Neuron (in vitro differentiated cells): ENCODE results near the gene AP1G2.

Source experiments
- H2AFZ ChIP-seq: one replicate; pipeline ENCODE4 v1.6.1; 2013; ENCODE audit warnings: low read depth, mild to moderate bottlenecking, inconsistent platforms, low read length, moderate library complexity
- H3K27me3 ChIP-seq: one replicate; pipeline ENCODE4 v1.6.1; 2013; ENCODE audit warnings: low read length; ENCODE audit not compliant: insufficient read depth
- H3K36me3 ChIP-seq: one replicate; pipeline ENCODE4 v1.6.1; 2013; ENCODE audit warnings: low read length; ENCODE audit not compliant: insufficient read depth
- H3K4me1 ChIP-seq: one replicate; pipeline ENCODE4 v1.6.1; 2013; ENCODE audit warnings: low read length; ENCODE audit not compliant: insufficient read depth
- H3K4me3 ChIP-seq: 2 replicates; pipeline ENCODE4 v1.5.1; 2013; ENCODE audit warnings: mild to moderate bottlenecking, low read length, moderate library complexity
- H3K9me3 ChIP-seq: one replicate; pipeline ENCODE4 v1.6.1; 2013; ENCODE audit warnings: low read length

The AP1G2 gene

GRCh38 chr14:23530375-23531055, 37.1 kb downstream of the AP1G2 start:
- H3K36me3 ChIP-seq = peaks cover 25% of the 10 kb centered on the region
- no peak overlapping the region for H3K4me3 ChIP-seq
- no peaks in the 10 kb centered on the region for H3K27me3 ChIP-seq
- H3K4me1 ChIP-seq = no peaks in the 10 kb centered on the region
- no peak overlapping the region for H2AFZ ChIP-seq
- H3K9me3 ChIP-seq = no peaks in the 10 kb centered on the region

- no peaks in the 10 kb centered on the region for H3K4me1 ChIP-seq
- H3K4me3 ChIP-seq = no peak overlapping the region
- peaks cover 24% of the 10 kb centered on the region for H3K36me3 ChIP-seq
- H2AFZ ChIP-seq = no peak overlapping the region
- no peaks in the 10 kb centered on the region for H3K9me3 ChIP-seq
- H3K27me3 ChIP-seq = no peaks in the 10 kb centered on the region
Observed at GRCh38 chr14:23529016-23529415, 38.6 kb downstream of the AP1G2 start.

- no peaks in the 10 kb centered on the region for H3K27me3 ChIP-seq
- no peaks in the 10 kb centered on the region for H3K4me1 ChIP-seq
- H3K36me3 ChIP-seq = peaks cover 22% of the 10 kb centered on the region
- H2AFZ ChIP-seq = no peak overlapping the region
- H3K4me3 ChIP-seq = no peak overlapping the region
- H3K9me3 ChIP-seq = no peaks in the 10 kb centered on the region
Observed at GRCh38 chr14:23528555-23528954, 39.0 kb downstream of the AP1G2 start.

- Histone ChIP-seq H3K9me3 (no peaks in the 10 kb centered on the region), H3K27me3 (no peaks in the 10 kb centered on the region), H3K4me1 (no peaks in the 10 kb centered on the region), H3K4me3 (no peak overlapping the region), H2AFZ (no peak overlapping the region), H3K36me3 (peaks cover 18% of the 10 kb centered on the region)
Observed at GRCh38 chr14:23525611-23526010, 42.0 kb downstream of the AP1G2 start.

GRCh38 chr14:23524954-23525353, 42.6 kb downstream of the AP1G2 start:
- H3K9me3 ChIP-seq = no peaks in the 10 kb centered on the region
- peaks cover 18% of the 10 kb centered on the region for H3K36me3 ChIP-seq
- no peak overlapping the region for H3K4me3 ChIP-seq
- H2AFZ ChIP-seq = no peak overlapping the region
- H3K4me1 ChIP-seq = no peaks in the 10 kb centered on the region
- no peaks in the 10 kb centered on the region for H3K27me3 ChIP-seq

- H3K27me3 ChIP-seq = no peaks in the 10 kb centered on the region
- no peak overlapping the region for H3K4me3 ChIP-seq
- peaks cover 18% of the 10 kb centered on the region for H3K36me3 ChIP-seq
- H3K4me1 ChIP-seq = no peaks in the 10 kb centered on the region
- H3K9me3 ChIP-seq = no peaks in the 10 kb centered on the region
- H2AFZ ChIP-seq = no peak overlapping the region
Observed at GRCh38 chr14:23523229-23524016, 44.2 kb downstream of the AP1G2 start.

GRCh38 chr14:23522643-23523198, 44.9 kb downstream of the AP1G2 start:
- Histone ChIP-seq H3K27me3 (no peaks in the 10 kb centered on the region), H3K4me3 (no peak overlapping the region), H3K36me3 (peaks cover 18% of the 10 kb centered on the region), H3K4me1 (no peaks in the 10 kb centered on the region), H2AFZ (no peak overlapping the region), H3K9me3 (no peaks in the 10 kb centered on the region)

GRCh38 chr14:23521785-23522640, 45.6 kb downstream of the AP1G2 start:
- no peaks in the 10 kb centered on the region for H3K9me3 ChIP-seq
- no peaks in the 10 kb centered on the region for H3K27me3 ChIP-seq
- H2AFZ ChIP-seq = no peak overlapping the region
- H3K36me3 ChIP-seq = peaks cover 17% of the 10 kb centered on the region
- H3K4me3 ChIP-seq = no peak overlapping the region
- no peaks in the 10 kb centered on the region for H3K4me1 ChIP-seq

- H3K36me3 ChIP-seq = peaks cover 9% of the 10 kb centered on the region
- H3K27me3 ChIP-seq = no peaks in the 10 kb centered on the region
- no peak overlapping the region for H3K4me3 ChIP-seq
- no peak overlapping the region for H2AFZ ChIP-seq
- no peaks in the 10 kb centered on the region for H3K9me3 ChIP-seq
- no peaks in the 10 kb centered on the region for H3K4me1 ChIP-seq
Observed at GRCh38 chr14:23520899-23521533, 46.6 kb downstream of the AP1G2 start.

- no peaks in the 10 kb centered on the region for H3K27me3 ChIP-seq
- H3K4me1 ChIP-seq = no peaks in the 10 kb centered on the region
- no peaks in the 10 kb centered on the region for H3K9me3 ChIP-seq
- H3K36me3 ChIP-seq = no peaks in the 10 kb centered on the region
- no peak overlapping the region for H3K4me3 ChIP-seq
- no peak overlapping the region for H2AFZ ChIP-seq
Observed at GRCh38 chr14:23518709-23519108, 48.9 kb downstream of the AP1G2 start.

GRCh38 chr14:23517650-23518326, 49.8 kb downstream of the AP1G2 start:
- Histone ChIP-seq H3K4me1 (no peaks in the 10 kb centered on the region), H3K27me3 (no peaks in the 10 kb centered on the region), H3K36me3 (no peaks in the 10 kb centered on the region), H2AFZ (no peak overlapping the region), H3K4me3 (no peak overlapping the region), H3K9me3 (no peaks in the 10 kb centered on the region)

- Histone ChIP-seq H3K27me3 (no peaks in the 10 kb centered on the region), H3K36me3 (no peaks in the 10 kb centered on the region), H3K4me3 (no peak overlapping the region), H2AFZ (no peak overlapping the region), H3K9me3 (no peaks in the 10 kb centered on the region), H3K4me1 (no peaks in the 10 kb centered on the region)
Observed at GRCh38 chr14:23514644-23514957, 53.0 kb downstream of the AP1G2 start.
